ENCODE data around the gene MMP19. TPM values are rescaled to one million over a fixed set of nuclear protein-coding genes. Genes with fewer than 3 reads are reported as not detected.
"Not testable (repeated sequence)": the region's sequence is repeated elsewhere in the genome, so short reads cannot be mapped to it uniquely, and the experiment has no call there.

MMP19 gene
- total RNA-seq, 1 donor from 2014 or later = 15.1 TPM

- no peak for TF ChIP-seq CTCF (IDR thresholded peaks at IDR 0.05)
- no peak overlapping the region for H3K27ac Mint-ChIP-seq (ENCODE audit: unreplicated experiment)
- no peak for DNase-seq (ENCODE audit: extremely low spot score, unreplicated experiment)
- H3K4me3 Mint-ChIP-seq (ENCODE audit: unreplicated experiment) = no peak overlapping the region
- H3K36me3 Mint-ChIP-seq (ENCODE audit: unreplicated experiment) = peaks cover 6% of the 10 kb centered on the region
- no peaks in the 10 kb centered on the region for H3K27me3 Mint-ChIP-seq (ENCODE audit: unreplicated experiment)
- H3K9me3 Mint-ChIP-seq (ENCODE audit: unreplicated experiment) = peaks cover 9% of the 10 kb centered on the region
- H3K4me1 Mint-ChIP-seq (ENCODE audit: unreplicated experiment) = peaks cover 2% of the 10 kb centered on the region
Measured at GRCh38 chr12:55875704-55876467, 33.1 kb upstream of the MMP19 start.

- no peak overlapping the region for H3K27ac Mint-ChIP-seq (ENCODE audit: unreplicated experiment)
- no peak for TF ChIP-seq CTCF (IDR thresholded peaks at IDR 0.05)
- peaks cover 9% of the 10 kb centered on the region for H3K9me3 Mint-ChIP-seq (ENCODE audit: unreplicated experiment)
Measured at GRCh38 chr12:55874443-55874842, 31.7 kb upstream of the MMP19 start.

GRCh38 chr12:55866454-55867004 lies 23.8 kb upstream of the MMP19 start:
- H3K27ac Mint-ChIP-seq (ENCODE audit: unreplicated experiment); DNase-seq (ENCODE audit: extremely low spot score, unreplicated experiment); H3K9me3 Mint-ChIP-seq (ENCODE audit: unreplicated experiment); H3K27me3 Mint-ChIP-seq (ENCODE audit: unreplicated experiment); H3K4me3 Mint-ChIP-seq (ENCODE audit: unreplicated experiment); H3K4me1 Mint-ChIP-seq (ENCODE audit: unreplicated experiment); H3K36me3 Mint-ChIP-seq (ENCODE audit: unreplicated experiment): not testable (repeated sequence)

More at GRCh38 chr12:55874443-55874842, 31.7 kb upstream of the MMP19 start:
- Mint-ChIP-seq H3K4me3 (ENCODE audit: unreplicated experiment) (no peak overlapping the region), H3K4me1 (ENCODE audit: unreplicated experiment) (no peaks in the 10 kb centered on the region), H3K36me3 (ENCODE audit: unreplicated experiment) (peaks cover 6% of the 10 kb centered on the region), H3K27me3 (ENCODE audit: unreplicated experiment) (no peaks in the 10 kb centered on the region)
- no peak for DNase-seq (ENCODE audit: extremely low spot score, unreplicated experiment)

GRCh38 chr12:55865327-55865726 lies 22.6 kb upstream of the MMP19 start:
- no peaks in the 10 kb centered on the region for H3K27me3 Mint-ChIP-seq (ENCODE audit: unreplicated experiment)
- TF ChIP-seq CTCF (IDR thresholded peaks at IDR 0.05) = no peak
- H3K9me3 Mint-ChIP-seq (ENCODE audit: unreplicated experiment) = peaks cover 4% of the 10 kb centered on the region

GRCh38 chr12:55862931-55863330 lies 20.2 kb upstream of the MMP19 start:
- not testable (repeated sequence) for H3K4me3 Mint-ChIP-seq (ENCODE audit: unreplicated experiment); H3K36me3 Mint-ChIP-seq (ENCODE audit: unreplicated experiment); H3K9me3 Mint-ChIP-seq (ENCODE audit: unreplicated experiment); DNase-seq (ENCODE audit: extremely low spot score, unreplicated experiment); H3K27ac Mint-ChIP-seq (ENCODE audit: unreplicated experiment); H3K4me1 Mint-ChIP-seq (ENCODE audit: unreplicated experiment); H3K27me3 Mint-ChIP-seq (ENCODE audit: unreplicated experiment)

More at GRCh38 chr12:55865327-55865726, 22.6 kb upstream of the MMP19 start:
- Mint-ChIP-seq H3K27ac (ENCODE audit: unreplicated experiment) (no peak overlapping the region), H3K4me1 (ENCODE audit: unreplicated experiment) (no peaks in the 10 kb centered on the region), H3K36me3 (ENCODE audit: unreplicated experiment) (no peaks in the 10 kb centered on the region), H3K4me3 (ENCODE audit: unreplicated experiment) (no peak overlapping the region)
- no peak for DNase-seq (ENCODE audit: extremely low spot score, unreplicated experiment)

- no peak for TF ChIP-seq CTCF (IDR thresholded peaks at IDR 0.05)
- H3K4me3 Mint-ChIP-seq (ENCODE audit: unreplicated experiment) = no peak overlapping the region
- DNase-seq (ENCODE audit: extremely low spot score, unreplicated experiment) = no peak
- no peaks in the 10 kb centered on the region for H3K4me1 Mint-ChIP-seq (ENCODE audit: unreplicated experiment)
- H3K9me3 Mint-ChIP-seq (ENCODE audit: unreplicated experiment) = peaks cover 4% of the 10 kb centered on the region
- no peaks in the 10 kb centered on the region for H3K36me3 Mint-ChIP-seq (ENCODE audit: unreplicated experiment)
- H3K27ac Mint-ChIP-seq (ENCODE audit: unreplicated experiment) = no peak overlapping the region
- no peaks in the 10 kb centered on the region for H3K27me3 Mint-ChIP-seq (ENCODE audit: unreplicated experiment)
Measured at GRCh38 chr12:55862286-55862685, 19.6 kb upstream of the MMP19 start.

Data from osteocyte (in vitro differentiated cells).